ENCODE results near the gene EIF3I. TPM values are rescaled to one million over a fixed set of nuclear protein-coding genes. Genes with fewer than 3 reads are reported as not detected.

Gene EIF3I
- total RNA-seq, 1 donor = 280 TPM

DNA sequence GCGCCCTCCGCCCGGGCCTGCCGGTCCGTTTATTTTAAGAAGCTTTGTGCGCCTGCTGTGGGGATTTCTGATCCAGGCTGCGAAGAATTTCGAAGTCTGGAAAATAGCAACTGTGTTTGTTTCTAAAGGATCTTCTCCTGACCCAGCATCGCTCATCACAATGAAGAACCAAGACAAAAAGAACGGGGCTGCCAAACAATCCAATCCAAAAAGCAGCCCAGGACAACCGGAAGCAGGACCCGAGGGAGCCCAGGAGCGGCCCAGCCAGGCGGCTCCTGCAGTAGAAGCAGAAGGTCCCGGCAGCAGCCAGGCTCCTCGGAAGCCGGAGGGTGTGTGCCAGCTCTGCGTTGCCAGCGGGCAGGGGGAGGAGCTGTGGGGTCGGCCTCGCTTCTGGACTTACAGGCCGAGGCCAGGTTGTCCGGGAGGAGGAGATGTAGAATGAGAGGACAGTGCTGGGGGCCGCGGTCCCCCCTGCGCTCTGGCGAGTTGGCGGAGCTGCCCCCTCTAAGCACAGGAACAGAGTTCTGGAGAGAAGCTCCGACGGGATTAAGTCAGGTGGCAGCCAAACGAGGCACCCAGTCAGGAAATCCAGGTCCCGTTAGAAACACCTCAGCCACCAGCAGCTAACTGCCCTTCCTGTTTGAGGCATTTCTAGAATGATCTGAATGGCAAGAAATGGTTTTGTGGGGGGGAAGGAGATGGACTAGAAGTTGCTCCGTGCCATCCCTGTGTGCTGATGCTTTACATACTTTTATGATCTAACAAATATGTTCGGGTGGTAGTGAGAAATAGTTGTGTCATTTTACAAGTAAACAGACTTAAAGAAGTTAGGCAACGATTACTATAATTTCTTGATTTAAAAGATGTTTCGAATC is 41.8 kb upstream of the EIF3I start:
- H3K4me3 ChIP-seq (ENCODE audit: low read depth, low read length) = peak overlapping the region; percentile 79
- no peak for TF ChIP-seq CTCF (IDR thresholded peaks at IDR 0.05; ENCODE audit: insufficient read depth, low read depth, low read length)
- peak; percentile 75 for DNase-seq (ENCODE audit: low read depth)

DNA sequence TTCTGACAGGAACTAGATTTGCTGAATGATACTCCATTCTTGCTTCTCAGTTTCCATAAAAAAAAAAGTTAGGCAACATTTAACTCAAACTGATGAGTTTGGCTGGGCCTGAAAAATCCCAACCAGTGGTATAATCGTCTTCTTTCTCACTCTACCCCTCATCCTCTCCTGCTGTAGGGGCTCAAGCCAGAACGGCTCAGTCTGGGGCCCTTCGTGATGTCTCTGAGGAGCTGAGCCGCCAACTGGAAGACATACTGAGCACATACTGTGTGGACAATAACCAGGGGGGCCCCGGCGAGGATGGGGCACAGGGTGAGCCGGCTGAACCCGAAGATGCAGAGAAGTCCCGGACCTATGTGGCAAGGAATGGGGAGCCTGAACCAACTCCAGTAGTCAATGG is 41.1 kb upstream of the EIF3I start:
- TF ChIP-seq CTCF (IDR thresholded peaks at IDR 0.05; ENCODE audit: insufficient read depth, low read depth, low read length) = no peak
- H3K4me3 ChIP-seq (ENCODE audit: low read depth, low read length) = peak overlapping the region; percentile 79
- no peak for DNase-seq (ENCODE audit: low read depth)

- no peak for DNase-seq (ENCODE audit: low read depth)
- H3K4me3 ChIP-seq (ENCODE audit: low read depth, low read length) = peak overlapping the region; percentile 79
- no peak for TF ChIP-seq CTCF (IDR thresholded peaks at IDR 0.05; ENCODE audit: insufficient read depth, low read depth, low read length)
Observed at GRCh38 chr1:32181563-32181962, 40.6 kb upstream of the EIF3I start.

DNA sequence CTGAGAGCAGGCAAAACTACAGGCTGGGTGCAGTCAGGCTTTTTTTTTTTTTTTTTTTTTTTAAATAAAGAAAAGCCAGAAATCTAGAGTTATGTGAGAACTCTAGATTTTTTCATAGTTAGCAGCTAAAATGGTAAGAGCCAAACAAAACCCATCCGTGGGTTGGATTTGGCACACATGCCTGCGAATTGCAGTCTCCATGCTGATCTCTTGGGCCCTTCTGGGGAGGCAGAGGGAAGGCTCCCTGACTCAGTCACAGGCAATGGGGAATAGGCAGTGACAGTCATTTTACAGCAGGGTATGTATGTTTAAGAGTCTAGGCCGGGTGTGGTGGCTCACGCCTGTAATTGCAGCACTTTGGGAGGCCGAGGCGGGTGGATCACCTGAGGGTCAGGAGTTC is 40.1 kb upstream of the EIF3I start:
- TF ChIP-seq CTCF (IDR thresholded peaks at IDR 0.05; ENCODE audit: insufficient read depth, low read depth, low read length) = no peak
- H3K4me3 ChIP-seq (ENCODE audit: low read depth, low read length) = peak overlapping the region; percentile 79
- DNase-seq (ENCODE audit: low read depth) = no peak

DNA sequence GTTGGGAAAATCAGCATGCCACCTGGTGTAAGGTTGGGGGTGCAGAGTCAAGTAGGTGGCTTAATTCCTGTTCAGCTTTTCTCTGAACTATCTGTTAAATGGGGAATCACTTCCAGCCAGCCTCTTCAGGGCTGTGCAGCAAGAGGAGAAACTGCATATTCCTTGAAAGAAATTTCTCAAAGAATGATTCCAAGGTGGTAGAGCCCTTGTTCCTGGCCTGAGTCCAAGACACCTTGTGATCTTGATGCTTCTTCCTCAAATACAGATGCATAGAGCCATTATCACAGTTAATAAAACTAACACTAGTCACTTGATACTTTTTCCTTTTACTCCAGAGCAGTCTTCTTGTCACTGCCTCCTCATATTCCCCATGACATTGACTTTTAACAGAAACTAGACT is 37.6 kb upstream of the EIF3I start:
- no peak for DNase-seq (ENCODE audit: low read depth)
- no peak for TF ChIP-seq CTCF (IDR thresholded peaks at IDR 0.05; ENCODE audit: insufficient read depth, low read depth, low read length)
- H3K4me3 ChIP-seq (ENCODE audit: low read depth, low read length) = no peak overlapping the region

- no peak for TF ChIP-seq CTCF (IDR thresholded peaks at IDR 0.05; ENCODE audit: insufficient read depth, low read depth, low read length)
- no peak for DNase-seq (ENCODE audit: low read depth)
- H3K4me3 ChIP-seq (ENCODE audit: low read depth, low read length) = no peak overlapping the region
Observed at GRCh38 chr1:32186077-32186476, 36.1 kb upstream of the EIF3I start.
